ENCODE data around the gene FHL3. TPM values are rescaled to one million over a fixed set of nuclear protein-coding genes. Genes with fewer than 3 reads are reported as not detected.

FHL3 gene
- total RNA-seq, 1 donor from 2014 or later = 21.2 TPM

DNA sequence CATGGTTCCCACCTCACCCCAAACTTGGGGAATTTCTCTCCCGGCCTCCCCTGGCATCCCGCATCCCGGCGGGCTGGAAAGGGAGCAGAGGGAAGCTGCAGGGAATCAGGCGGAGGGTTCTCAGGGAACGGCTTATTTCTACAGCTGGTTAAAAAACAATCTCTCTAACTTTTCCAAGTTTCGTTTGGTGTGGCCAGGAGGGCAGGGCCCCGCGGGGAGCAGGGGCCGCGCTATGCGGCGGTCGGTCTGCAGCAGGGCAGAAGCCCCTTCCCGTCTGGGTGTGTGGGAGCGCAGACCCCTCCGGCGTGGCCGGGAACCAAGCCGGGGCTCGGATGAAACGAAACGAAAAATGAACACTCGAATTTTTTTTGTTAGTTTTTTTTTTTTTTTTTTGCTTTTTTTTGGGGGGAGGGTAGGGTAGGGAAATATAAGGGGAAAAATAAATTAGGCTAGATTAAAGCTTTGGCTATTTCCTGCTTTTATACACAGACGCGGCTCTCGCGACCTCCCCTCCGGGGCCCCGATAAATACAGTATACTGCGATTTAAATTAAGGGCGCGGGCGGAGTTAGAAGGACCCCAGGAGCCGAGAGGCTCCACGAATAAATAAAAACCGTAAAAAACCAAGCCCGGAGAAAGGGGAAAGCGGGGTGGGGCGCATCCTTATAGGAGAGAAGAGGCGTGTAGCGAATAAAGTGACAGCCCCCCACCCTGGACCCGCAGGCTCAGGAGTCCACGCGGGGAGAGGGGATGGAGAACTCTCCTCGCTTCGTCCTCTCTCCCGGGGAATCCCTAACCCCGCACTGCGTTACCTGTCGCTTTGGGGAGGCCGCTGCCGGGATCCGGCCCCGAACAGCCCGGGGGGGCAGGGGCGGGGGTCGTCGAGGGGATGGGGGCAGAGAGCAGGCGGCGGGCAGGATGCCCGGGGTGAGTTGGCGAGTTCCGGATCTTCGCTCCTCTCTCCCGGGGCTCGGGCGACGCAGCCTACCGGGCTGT is 39.2 kb upstream of the FHL3 start:
- Mint-ChIP-seq H3K27me3 (ENCODE audit: low read depth) (peaks cover 80% of the 10 kb centered on the region), H3K27ac (ENCODE audit: unreplicated experiment) (no peak overlapping the region)

DNA sequence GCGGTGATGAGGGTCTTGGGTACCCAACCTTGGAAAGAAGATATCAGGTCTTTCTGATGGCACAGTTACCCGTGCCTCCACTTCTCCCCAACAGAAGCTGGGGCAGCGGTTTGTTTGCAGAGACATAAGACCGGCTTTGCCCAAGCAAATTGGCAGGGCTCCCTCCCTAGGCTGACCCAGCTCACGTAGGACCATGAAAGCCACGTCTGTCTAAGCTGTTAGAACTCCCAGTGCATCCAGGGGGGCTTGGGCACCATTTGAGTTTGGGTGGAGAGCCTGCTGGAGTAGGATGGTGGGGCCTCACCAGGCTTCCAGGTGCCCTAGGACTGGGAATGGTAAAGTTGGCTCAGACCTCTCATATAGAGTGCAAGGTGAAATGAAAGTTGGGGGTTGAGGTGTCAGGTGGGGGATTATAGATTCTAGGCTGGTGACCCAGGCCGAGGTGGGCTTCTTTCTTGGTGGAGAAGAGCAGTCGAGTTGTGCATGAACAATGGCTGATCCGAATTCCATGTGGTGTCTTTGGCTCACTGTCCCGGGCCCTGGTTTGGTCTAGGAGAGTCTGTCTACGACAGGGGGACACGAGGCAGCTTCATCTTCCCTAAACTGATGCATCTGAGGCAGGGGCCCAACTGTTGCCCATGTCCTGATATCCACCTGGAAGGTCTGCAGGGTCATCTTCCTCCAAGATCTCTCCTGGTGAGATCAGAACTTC is 37.9 kb upstream of the FHL3 start:
- DNase-seq (ENCODE audit: low read depth, low spot score) = no peak
- H3K27ac Mint-ChIP-seq (ENCODE audit: unreplicated experiment) = no peak overlapping the region
- H3K36me3 Mint-ChIP-seq (ENCODE audit: low read depth) = peaks cover 6% of the 10 kb centered on the region
- peak overlapping the region; percentile 92 for H3K4me3 Mint-ChIP-seq
- no peak for TF ChIP-seq CTCF (conservative IDR thresholded peaks at IDR 0.05)
- peaks cover 36% of the 10 kb centered on the region for H3K4me1 Mint-ChIP-seq
- peaks cover 69% of the 10 kb centered on the region for H3K27me3 Mint-ChIP-seq (ENCODE audit: low read depth)
- H3K9me3 Mint-ChIP-seq = no peaks in the 10 kb centered on the region

More for the DNA sequence above, 39.2 kb upstream of the FHL3 start:
- Mint-ChIP-seq H3K9me3 (no peaks in the 10 kb centered on the region), H3K36me3 (ENCODE audit: low read depth) (peaks cover 6% of the 10 kb centered on the region), H3K4me3 (peak overlapping the region; percentile 92), H3K4me1 (peaks cover 38% of the 10 kb centered on the region)
- no peak for TF ChIP-seq CTCF (conservative IDR thresholded peaks at IDR 0.05)
- no peak for DNase-seq (ENCODE audit: low read depth, low spot score)

- TF ChIP-seq CTCF (conservative IDR thresholded peaks at IDR 0.05) = no peak
- no peak for DNase-seq (ENCODE audit: low read depth, low spot score)
- Mint-ChIP-seq H3K4me3 (peak overlapping the region; percentile 92), H3K27ac (ENCODE audit: unreplicated experiment) (no peak overlapping the region), H3K27me3 (ENCODE audit: low read depth) (peaks cover 59% of the 10 kb centered on the region), H3K9me3 (no peaks in the 10 kb centered on the region), H3K4me1 (peaks cover 30% of the 10 kb centered on the region), H3K36me3 (ENCODE audit: low read depth) (peaks cover 6% of the 10 kb centered on the region)
These were observed 36.9 kb upstream of the FHL3 start for GRCh38 chr1:38041936-38042834.

- no peaks in the 10 kb centered on the region for H3K9me3 Mint-ChIP-seq
- H3K4me3 Mint-ChIP-seq = peak overlapping the region; percentile 31
- no peak overlapping the region for H3K27ac Mint-ChIP-seq (ENCODE audit: unreplicated experiment)
- no peak for TF ChIP-seq CTCF (conservative IDR thresholded peaks at IDR 0.05)
- H3K36me3 Mint-ChIP-seq (ENCODE audit: low read depth) = peaks cover 6% of the 10 kb centered on the region
- no peak for DNase-seq (ENCODE audit: low read depth, low spot score)
- H3K27me3 Mint-ChIP-seq (ENCODE audit: low read depth) = peaks cover 49% of the 10 kb centered on the region
- H3K4me1 Mint-ChIP-seq = peaks cover 30% of the 10 kb centered on the region
These were observed 34.2 kb upstream of the FHL3 start for GRCh38 chr1:38039331-38040088.

Data from neural crest cell (in vitro differentiated cells).